Thyroid gland (tissue), 4 donors: ENCODE results near the gene OLA1.

ENCODE experiments used
- CTCF ChIP-seq, 6 experiments: fragments of 200-600 bp in 3 of 6; fragments of 450-650 bp in 3 of 6; sonication (generic) in 3 of 6; IDR thresholded peaks; one replicate each; pipeline ENCODE4 v1.5.1; 2016 to 2019; ENCODE audit warnings: antibody characterized with exemption in 6 of 6, mild to moderate bottlenecking in 2 of 6, inconsistent platforms in 1 of 6, moderate library complexity in 1 of 6
- POLR2A ChIP-seq, 2 donors: fragments of 450-650 bp; IDR thresholded peaks; one replicate each; pipeline ENCODE4 v1.6.1; 2017; ENCODE audit warnings: antibody characterized with exemption in 2 of 2, mild to moderate bottlenecking in 2 of 2, moderate library complexity in 1 of 2

GRCh38 chr2:174169372-174169771 is 79.0 kb downstream of the OLA1 start:
- TF ChIP-seq CTCF (IDR thresholded peaks at IDR 0.05) (no peak), POLR2A (IDR thresholded peaks at IDR 0.05) (no peak)
